ENCODE measurements around the gene SSRP1. TPM values are rescaled to one million over a fixed set of nuclear protein-coding genes. Genes with fewer than 3 reads are reported as not detected.

The SSRP1 gene
- total RNA-seq, 1 donor from 2014 or later: 96.6 TPM

DNA sequence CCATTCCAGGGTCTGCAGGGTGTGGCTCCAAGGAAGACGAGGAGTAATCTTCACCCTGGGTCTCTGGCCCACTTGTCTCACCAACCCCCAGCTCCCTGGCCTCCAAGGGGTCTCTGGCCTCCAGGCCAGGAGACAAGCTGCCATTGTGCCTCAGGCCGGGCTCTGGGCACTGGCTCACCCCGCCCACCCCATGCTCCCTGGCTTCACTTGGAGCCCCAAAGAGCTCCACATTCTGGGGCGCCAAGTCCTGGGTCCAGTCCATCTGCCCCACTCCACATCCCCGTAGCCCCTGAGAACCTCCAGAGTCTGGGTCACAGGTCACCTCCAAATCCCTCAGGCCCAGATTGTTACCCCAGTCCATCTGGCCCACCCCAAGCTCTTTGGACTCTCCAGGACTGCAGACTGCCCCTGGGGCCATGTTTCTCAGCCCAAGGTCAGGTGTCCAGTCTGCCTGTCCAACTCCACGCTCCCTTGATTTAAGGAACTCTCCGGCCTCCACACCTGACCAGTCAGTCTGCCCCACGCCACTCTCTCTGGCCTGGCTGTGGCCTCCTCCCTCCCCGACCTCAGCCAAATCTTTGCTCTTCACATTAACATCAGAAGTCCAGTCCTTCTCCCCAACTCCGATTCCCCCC lies 27.1 kb downstream of the SSRP1 start:
- Histone ChIP-seq H3K4me3 (ENCODE audit: low read depth, low read length) (peak overlapping the region; percentile 3), H3K27me3 (ENCODE audit: control insufficient read depth, insufficient read depth, low read length) (no peaks in the 10 kb centered on the region), H3K36me3 (ENCODE audit: control insufficient read depth, insufficient read depth, low read length) (peaks cover 36% of the 10 kb centered on the region)
- TF ChIP-seq, protein P1, sequence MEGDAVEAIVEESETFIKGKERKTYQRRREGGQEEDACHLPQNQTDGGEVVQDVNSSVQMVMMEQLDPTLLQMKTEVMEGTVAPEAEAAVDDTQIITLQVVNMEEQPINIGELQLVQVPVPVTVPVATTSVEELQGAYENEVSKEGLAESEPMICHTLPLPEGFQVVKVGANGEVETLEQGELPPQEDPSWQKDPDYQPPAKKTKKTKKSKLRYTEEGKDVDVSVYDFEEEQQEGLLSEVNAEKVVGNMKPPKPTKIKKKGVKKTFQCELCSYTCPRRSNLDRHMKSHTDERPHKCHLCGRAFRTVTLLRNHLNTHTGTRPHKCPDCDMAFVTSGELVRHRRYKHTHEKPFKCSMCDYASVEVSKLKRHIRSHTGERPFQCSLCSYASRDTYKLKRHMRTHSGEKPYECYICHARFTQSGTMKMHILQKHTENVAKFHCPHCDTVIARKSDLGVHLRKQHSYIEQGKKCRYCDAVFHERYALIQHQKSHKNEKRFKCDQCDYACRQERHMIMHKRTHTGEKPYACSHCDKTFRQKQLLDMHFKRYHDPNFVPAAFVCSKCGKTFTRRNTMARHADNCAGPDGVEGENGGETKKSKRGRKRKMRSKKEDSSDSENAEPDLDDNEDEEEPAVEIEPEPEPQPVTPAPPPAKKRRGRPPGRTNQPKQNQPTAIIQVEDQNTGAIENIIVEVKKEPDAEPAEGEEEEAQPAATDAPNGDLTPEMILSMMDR (IDR thresholded peaks at IDR 0.05; ENCODE audit: insufficient read depth, low read length, severe bottlenecking): no peak
- FAIRE-seq: no peak
- DNase-seq (ENCODE audit: low read depth): no peak

DNA sequence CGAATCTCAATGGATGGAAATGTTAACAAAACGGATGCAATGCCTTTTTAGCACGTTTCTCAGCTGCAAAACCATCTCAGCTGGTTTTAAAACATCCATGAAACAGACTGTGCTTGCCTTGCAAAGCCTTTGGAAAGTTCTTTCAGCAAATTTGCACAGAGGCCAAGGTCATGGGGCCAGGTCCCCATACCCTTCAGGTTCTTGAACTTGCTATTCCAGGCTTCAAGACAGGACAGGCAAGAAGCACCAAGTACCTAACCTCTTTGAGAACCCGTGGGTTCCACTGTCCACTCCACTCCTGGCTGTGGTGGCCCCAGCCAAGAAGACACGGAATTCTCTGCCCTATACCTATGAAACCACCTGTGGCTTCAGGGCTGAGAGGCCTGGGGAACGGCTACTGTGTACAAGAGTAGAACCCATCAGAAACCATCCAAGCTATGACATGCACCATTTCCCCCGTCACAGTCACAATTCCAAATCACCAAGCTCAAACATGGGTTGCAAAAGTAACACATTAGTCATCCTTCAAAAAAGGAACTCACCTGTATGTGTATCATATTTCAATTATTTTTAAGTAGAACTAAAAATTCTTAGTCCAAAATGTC lies 27.9 kb downstream of the SSRP1 start:
- FAIRE-seq: no peak
- Histone ChIP-seq H3K27me3 (ENCODE audit: control insufficient read depth, insufficient read depth, low read length) (no peaks in the 10 kb centered on the region), H3K36me3 (ENCODE audit: control insufficient read depth, insufficient read depth, low read length) (peaks cover 41% of the 10 kb centered on the region), H3K4me3 (ENCODE audit: low read depth, low read length) (peak overlapping the region; percentile 1)
- peak; percentile 90 for DNase-seq (ENCODE audit: low read depth)
- TF ChIP-seq, protein P1 (IDR thresholded peaks at IDR 0.05; ENCODE audit: insufficient read depth, low read length, severe bottlenecking): no peak

DNA sequence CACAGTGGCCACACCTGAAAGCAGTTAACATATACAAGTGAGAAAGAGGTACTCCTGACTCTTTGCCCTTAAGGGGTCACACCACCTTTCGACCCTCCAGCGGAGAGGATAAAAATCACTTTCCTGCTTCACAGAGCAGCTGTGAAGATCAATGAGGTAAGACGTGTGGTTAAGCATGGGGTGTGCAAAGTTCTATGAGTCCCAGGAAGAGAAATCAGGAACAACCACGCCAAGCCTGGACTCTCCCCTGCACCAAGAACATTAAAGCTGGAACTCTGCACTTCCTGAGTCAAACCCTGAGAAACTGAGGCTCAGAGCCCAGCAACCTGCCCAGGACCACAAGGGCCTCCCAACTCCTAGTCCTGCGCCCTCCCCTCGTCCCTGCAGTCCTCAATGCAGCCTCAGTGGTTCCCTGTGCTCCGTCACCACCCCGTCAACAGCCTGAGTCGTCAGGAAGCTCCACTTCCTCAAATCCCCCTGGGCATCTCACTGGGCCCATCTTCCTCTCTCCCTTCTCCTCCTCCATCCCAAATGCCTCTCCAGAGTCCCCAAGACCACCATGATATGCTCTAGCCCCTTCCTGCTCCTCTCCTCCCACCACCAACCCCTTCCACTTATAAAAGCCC lies 28.6 kb downstream of the SSRP1 start:
- H3K36me3 ChIP-seq (ENCODE audit: control insufficient read depth, insufficient read depth, low read length): peaks cover 47% of the 10 kb centered on the region
- H3K27me3 ChIP-seq (ENCODE audit: control insufficient read depth, insufficient read depth, low read length): no peaks in the 10 kb centered on the region
- TF ChIP-seq, protein P1 (IDR thresholded peaks at IDR 0.05; ENCODE audit: insufficient read depth, low read length, severe bottlenecking): no peak
- DNase-seq (ENCODE audit: low read depth) (no peak), FAIRE-seq (peak; percentile 47)
- peak overlapping the region; percentile 1 for H3K4me3 ChIP-seq (ENCODE audit: low read depth, low read length)

DNA sequence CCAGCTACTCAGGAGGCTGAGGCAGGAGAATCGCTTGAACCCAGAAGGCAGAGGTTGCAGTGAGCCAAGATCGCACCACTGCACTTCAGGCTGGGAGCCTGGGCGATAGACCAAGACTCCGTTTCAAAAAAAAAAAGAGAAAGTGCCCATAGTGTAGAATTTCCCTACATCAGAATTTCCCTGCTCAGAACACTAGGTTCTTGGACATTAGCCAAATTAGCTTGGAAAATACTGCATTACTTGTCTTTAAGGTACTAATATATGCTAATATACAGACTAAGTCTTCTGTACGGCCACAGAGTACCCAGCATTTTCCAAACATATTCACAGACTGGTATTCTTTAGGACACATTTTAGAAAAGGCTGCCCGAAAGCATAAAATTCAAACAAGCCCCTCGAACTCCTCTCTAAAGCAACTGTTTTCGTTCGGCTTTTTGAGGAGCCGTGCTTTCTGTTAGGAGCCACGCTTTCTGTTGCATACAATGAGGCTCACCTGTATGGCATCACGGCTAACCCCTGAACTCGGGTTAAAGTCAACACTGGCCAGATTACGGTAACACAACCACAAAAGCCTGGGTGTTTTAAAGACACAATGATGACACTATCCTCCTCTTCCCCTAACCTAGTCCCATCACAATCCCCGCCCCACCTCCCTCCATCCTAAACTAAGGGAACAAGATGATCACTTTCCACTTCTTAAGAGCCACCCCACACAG lies 29.4 kb downstream of the SSRP1 start:
- H3K36me3 ChIP-seq (ENCODE audit: control insufficient read depth, insufficient read depth, low read length): peaks cover 55% of the 10 kb centered on the region

DNA sequence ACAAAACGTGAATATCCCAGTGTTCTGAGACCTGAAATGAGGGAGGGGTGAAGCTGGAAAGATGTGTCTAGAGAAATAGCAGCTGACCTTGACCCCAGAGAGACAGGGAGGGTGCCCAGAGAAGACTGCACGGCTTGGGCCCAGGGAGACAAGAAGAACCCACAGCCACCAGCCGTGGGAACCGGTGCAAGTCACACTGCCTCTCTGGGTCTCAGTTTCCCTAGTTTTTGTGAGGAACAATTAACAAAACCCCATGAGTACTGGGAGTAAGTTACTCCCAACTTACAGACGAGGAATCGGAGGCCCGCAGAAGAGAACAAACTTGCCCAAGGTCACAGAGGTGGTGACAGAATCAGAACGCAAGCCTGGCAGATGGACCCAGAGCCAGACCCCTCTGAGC lies 30.2 kb downstream of the SSRP1 start:
- Histone ChIP-seq H3K4me3 (ENCODE audit: low read depth, low read length) (no peak overlapping the region), H3K36me3 (ENCODE audit: control insufficient read depth, insufficient read depth, low read length) (peaks cover 60% of the 10 kb centered on the region), H3K27me3 (ENCODE audit: control insufficient read depth, insufficient read depth, low read length) (no peaks in the 10 kb centered on the region)
- FAIRE-seq: no peak
- TF ChIP-seq, protein P1 (IDR thresholded peaks at IDR 0.05; ENCODE audit: insufficient read depth, low read length, severe bottlenecking): no peak
- DNase-seq (ENCODE audit: low read depth): no peak

More for the DNA sequence above, 29.4 kb downstream of the SSRP1 start:
- H3K4me3 ChIP-seq (ENCODE audit: low read depth, low read length): no peak overlapping the region
- no peaks in the 10 kb centered on the region for H3K27me3 ChIP-seq (ENCODE audit: control insufficient read depth, insufficient read depth, low read length)
- TF ChIP-seq, protein P1 (IDR thresholded peaks at IDR 0.05; ENCODE audit: insufficient read depth, low read length, severe bottlenecking): no peak
- no peak for DNase-seq (ENCODE audit: low read depth)
- FAIRE-seq: no peak
